Subcutaneous preadipocyte (primary cell): ENCODE results near the gene CDAN1. TPM values are rescaled to one million over a fixed set of nuclear protein-coding genes. Genes with fewer than 3 reads are reported as not detected.

Source experiments
- total RNA-seq: library from RNA; depleted of rRNA; stranded (reverse); fragments of >200 nt; gene quantifications from 2 replicates; pipeline ENCODE4 v1.2.3, GENCODE V29; 2012

The CDAN1 gene, protein sequence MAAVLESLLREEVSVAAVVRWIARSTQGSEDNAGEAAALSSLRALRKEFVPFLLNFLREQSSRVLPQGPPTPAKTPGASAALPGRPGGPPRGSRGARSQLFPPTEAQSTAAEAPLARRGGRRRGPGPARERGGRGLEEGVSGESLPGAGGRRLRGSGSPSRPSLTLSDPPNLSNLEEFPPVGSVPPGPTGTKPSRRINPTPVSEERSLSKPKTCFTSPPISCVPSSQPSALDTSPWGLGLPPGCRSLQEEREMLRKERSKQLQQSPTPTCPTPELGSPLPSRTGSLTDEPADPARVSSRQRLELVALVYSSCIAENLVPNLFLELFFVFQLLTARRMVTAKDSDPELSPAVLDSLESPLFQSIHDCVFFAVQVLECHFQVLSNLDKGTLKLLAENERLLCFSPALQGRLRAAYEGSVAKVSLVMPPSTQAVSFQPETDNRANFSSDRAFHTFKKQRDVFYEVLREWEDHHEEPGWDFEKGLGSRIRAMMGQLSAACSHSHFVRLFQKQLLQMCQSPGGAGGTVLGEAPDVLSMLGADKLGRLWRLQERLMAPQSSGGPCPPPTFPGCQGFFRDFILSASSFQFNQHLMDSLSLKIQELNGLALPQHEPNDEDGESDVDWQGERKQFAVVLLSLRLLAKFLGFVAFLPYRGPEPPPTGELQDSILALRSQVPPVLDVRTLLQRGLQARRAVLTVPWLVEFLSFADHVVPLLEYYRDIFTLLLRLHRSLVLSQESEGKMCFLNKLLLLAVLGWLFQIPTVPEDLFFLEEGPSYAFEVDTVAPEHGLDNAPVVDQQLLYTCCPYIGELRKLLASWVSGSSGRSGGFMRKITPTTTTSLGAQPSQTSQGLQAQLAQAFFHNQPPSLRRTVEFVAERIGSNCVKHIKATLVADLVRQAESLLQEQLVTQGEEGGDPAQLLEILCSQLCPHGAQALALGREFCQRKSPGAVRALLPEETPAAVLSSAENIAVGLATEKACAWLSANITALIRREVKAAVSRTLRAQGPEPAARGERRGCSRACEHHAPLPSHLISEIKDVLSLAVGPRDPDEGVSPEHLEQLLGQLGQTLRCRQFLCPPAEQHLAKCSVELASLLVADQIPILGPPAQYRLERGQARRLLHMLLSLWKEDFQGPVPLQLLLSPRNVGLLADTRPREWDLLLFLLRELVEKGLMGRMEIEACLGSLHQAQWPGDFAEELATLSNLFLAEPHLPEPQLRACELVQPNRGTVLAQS
- total RNA-seq: 6.2 and 11.9 TPM in 2 replicates

DNA sequence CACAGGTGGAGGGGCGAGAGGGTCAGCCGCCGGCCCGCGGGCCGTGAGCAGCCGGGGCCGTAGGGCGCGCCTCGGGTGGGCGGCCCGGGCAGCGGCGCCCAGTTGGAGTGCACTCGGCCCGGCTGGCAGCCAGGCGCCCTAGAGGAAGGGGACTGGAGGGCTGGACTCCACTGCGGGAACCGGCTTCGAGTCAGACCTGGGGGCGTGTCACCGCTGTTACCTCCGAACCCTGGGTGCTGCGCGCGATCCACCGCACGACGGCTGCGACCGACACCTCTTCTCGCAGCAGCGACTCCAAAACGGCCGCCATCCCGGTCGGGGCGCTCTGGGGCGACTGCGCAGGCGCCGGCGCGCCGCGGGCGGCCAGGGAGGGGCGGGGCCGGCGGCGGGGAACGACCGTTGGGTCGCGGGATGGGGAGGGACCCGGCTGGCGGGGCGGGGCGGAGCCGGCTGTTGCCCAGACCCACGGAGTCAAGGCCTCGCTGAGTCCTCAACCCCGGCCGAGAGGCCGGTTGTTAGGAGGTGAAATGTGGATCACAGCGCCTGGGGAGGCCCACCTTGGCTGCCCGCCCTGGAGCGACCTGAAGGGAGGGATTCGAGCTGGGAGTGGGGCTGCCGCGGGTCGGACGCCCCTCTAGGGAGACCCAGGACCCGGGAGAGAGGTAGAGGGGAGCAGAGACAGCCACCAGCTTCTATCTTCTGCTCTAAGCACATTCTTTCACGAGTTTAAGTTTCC is at the start of gene CDAN1:
CDAN1 (minus strand) TSS at position 336 of the 736 bp plus-strand sequence; CDS start at position 310, 26 bp downstream.

Other genes with a start within 250 kb of the CDAN1 start
- 77.2 and 103 TPM in 2 replicates for gene ZNF106, start 246.0 kb downstream of the CDAN1 start, total RNA-seq
- gene SNAP23, start 241.5 kb downstream of the CDAN1 start, total RNA-seq: 57.0 and 61.6 TPM in 2 replicates
- 9.6 and 14.1 TPM in 2 replicates for gene LRRC57, start 188.3 kb downstream of the CDAN1 start, total RNA-seq
- gene HAUS2, start 188.3 kb downstream of the CDAN1 start, total RNA-seq: 20.6 and 30.5 TPM in 2 replicates
- gene STARD9, start 161.5 kb downstream of the CDAN1 start, total RNA-seq: 10.3 and 11.5 TPM in 2 replicates
- gene TTBK2, start 183.7 kb upstream of the CDAN1 start, total RNA-seq: 4.4 and 7.2 TPM in 2 replicates